GM18502 (cell line): Measurements from ENCODE around the gene MSH2.
A peak's percentile ranks its signal among the peaks of the same experiment; 100 is the strongest.

Experiments
- ATAC-seq: cut with Tn5 transposase; IDR thresholded peaks from one replicate; pipeline ENCODE4 v1.9.1; 2021; ENCODE audit warnings: mild to moderate bottlenecking; ENCODE audit not compliant: unreplicated experiment, poor library complexity

MSH2 gene

GRCh38 chr2:47471429-47472116 lies 68.6 kb downstream of the MSH2 start:
- ATAC-seq: no peak

GRCh38 chr2:47479863-47480262 lies 76.9 kb downstream of the MSH2 start:
- ATAC-seq: no peak

- ATAC-seq: no peak
These were observed 80.2 kb downstream of the MSH2 start for GRCh38 chr2:47483191-47483590.

- ATAC-seq: no peak
These were observed 81.4 kb downstream of the MSH2 start for GRCh38 chr2:47484396-47484795.

GRCh38 chr2:47485177-47485576 lies 82.2 kb downstream of the MSH2 start:
- no peak for ATAC-seq

- ATAC-seq: no peak
These were observed 82.9 kb downstream of the MSH2 start for GRCh38 chr2:47485751-47486300.

- ATAC-seq: peak; percentile 97
These were observed 84.0 kb downstream of the MSH2 start for GRCh38 chr2:47486841-47487497.

GRCh38 chr2:47487498-47487875 lies 84.5 kb downstream of the MSH2 start:
- ATAC-seq: no peak

GRCh38 chr2:47488870-47489584 lies 86.1 kb downstream of the MSH2 start:
- no peak for ATAC-seq

GRCh38 chr2:47490406-47490805 lies 87.5 kb downstream of the MSH2 start:
- no peak for ATAC-seq

GRCh38 chr2:47493317-47494035 lies 90.5 kb downstream of the MSH2 start:
- no peak for ATAC-seq

- no peak for ATAC-seq
These were observed 91.5 kb downstream of the MSH2 start for GRCh38 chr2:47494267-47495130.

- ATAC-seq: no peak
These were observed 95.0 kb downstream of the MSH2 start for GRCh38 chr2:47497843-47498460.

GRCh38 chr2:47499093-47499492 lies 96.1 kb downstream of the MSH2 start:
- no peak for ATAC-seq

- no peak for ATAC-seq
These were observed 96.8 kb downstream of the MSH2 start for GRCh38 chr2:47499621-47500309.

GRCh38 chr2:47501374-47502200 lies 98.6 kb downstream of the MSH2 start:
- ATAC-seq: no peak

- peak; percentile 77 for ATAC-seq
These were observed 99.5 kb downstream of the MSH2 start for GRCh38 chr2:47502498-47502897.
